ENCODE results near the gene C4orf50. TPM values are rescaled to one million over a fixed set of nuclear protein-coding genes. Genes with fewer than 3 reads are reported as not detected.

The C4orf50 gene
- total RNA-seq, 1 donor from 2014 or later: 0.16 TPM

Small RNA genes within 50 kb of the gene (microRNA-seq; reads per million reads assigned to microRNA genes)
- not detected for gene MIR378D1

Other genes starting within 250 kb of the C4orf50 start
- gene CRMP1, start 125.3 kb downstream of the C4orf50 start, total RNA-seq: 59.6 and 67.4 TPM in 2 replicates
- 0.50 and 0.79 TPM in 2 replicates for gene JAKMIP1, start 182.1 kb upstream of the C4orf50 start, total RNA-seq

All from astrocyte (in vitro differentiated cells and primary cell).